NT2/D1 (cell line): Measurements from ENCODE around the gene BICRA.

Source experiments
- SUZ12 ChIP-seq: IDR thresholded peaks from 2 replicates; pipeline ENCODE4 v1.6.1; 2011; ENCODE audit not compliant: insufficient read length, insufficient read depth; ENCODE audit errors: extremely low read depth
- YY1 ChIP-seq: IDR thresholded peaks from 2 replicates; pipeline ENCODE4 v1.6.1; 2011; ENCODE audit not compliant: insufficient read length, insufficient read depth
- ZNF274 ChIP-seq: IDR thresholded peaks from 2 replicates; pipeline ENCODE4 v1.6.1; 2011; ENCODE audit warnings: mild to moderate bottlenecking, low read depth, low read length

- TF ChIP-seq ZNF274 (no peak), SUZ12 (no peak), YY1 (no peak)
Observed at GRCh38 chr19:47701717-47702552, 93.0 kb downstream of the BICRA start.
